GM23338 (cell line): Measurements from ENCODE around the gene BCL2L13. TPM values are rescaled to one million over a fixed set of nuclear protein-coding genes. Genes with fewer than 3 reads are reported as not detected.

Experiments
- ATAC-seq: fragments of 200-7000 bp; cut with Tn5 transposase; 3 replicates; pipeline ENCODE4 v1.9.1; 2020
- DNase-seq: peaks from one replicate; pipeline ENCODE4 v3.0.0-alpha.2; 2015; ENCODE audit warnings: low spot score
- H2AFZ ChIP-seq: fragments of 200-600 bp; sonication (generic); 2 replicates; pipeline ENCODE4 v1.8.0; 2016; ENCODE audit warnings: antibody characterized with exemption, mild to moderate bottlenecking, moderate library complexity
- H3F3A ChIP-seq: fragments of 200-600 bp; sonication (generic); replicated peaks from 2 replicates; pipeline ENCODE4 v1.8.0; 2017; ENCODE audit warnings: antibody characterized with exemption, mixed run types, low read depth
- H3K27ac ChIP-seq: fragments of 200-600 bp; sonication (generic); 2 replicates; pipeline ENCODE4 v1.6.1; 2016; ENCODE audit warnings: low read depth
- H3K27me3 ChIP-seq: fragments of 200-600 bp; sonication (generic); 2 replicates; pipeline ENCODE4 v1.8.0; 2016; ENCODE audit warnings: mild to moderate bottlenecking, mixed run types, moderate library complexity; ENCODE audit not compliant: insufficient read depth
- H3K36me3 ChIP-seq: fragments of 200-600 bp; sonication (generic); 2 replicates; pipeline ENCODE4 v1.8.0; 2016; ENCODE audit warnings: mild to moderate bottlenecking; ENCODE audit not compliant: insufficient read depth
- H3K4me1 ChIP-seq: fragments of 200-600 bp; sonication (generic); 2 replicates; pipeline ENCODE4 v1.8.0; 2016; ENCODE audit warnings: mild to moderate bottlenecking, moderate library complexity; ENCODE audit not compliant: insufficient read depth
- H3K4me2 ChIP-seq: fragments of 200-600 bp; sonication (generic); 2 replicates; pipeline ENCODE4 v1.7.1; 2017; ENCODE audit warnings: mixed run types
- H3K4me3 ChIP-seq: fragments of 200-600 bp; sonication (generic); 2 replicates; pipeline ENCODE4 v1.6.1; 2016; ENCODE audit warnings: mixed run types
- H3K79me2 ChIP-seq: fragments of 200-600 bp; sonication (generic); replicated peaks from 2 replicates; pipeline ENCODE4 v1.8.0; 2017; ENCODE audit warnings: mild to moderate bottlenecking; ENCODE audit not compliant: insufficient read depth
- H3K9me2 ChIP-seq: fragments of 200-600 bp; sonication (generic); 2 replicates; pipeline ENCODE4 v1.8.0; 2017; ENCODE audit not compliant: insufficient read depth
- H4K20me1 ChIP-seq: fragments of 200-600 bp; sonication (generic); replicated peaks from 2 replicates; pipeline ENCODE4 v1.8.0; 2017; ENCODE audit warnings: mild to moderate bottlenecking; ENCODE audit not compliant: insufficient read depth
- H3K27ac Mint-ChIP-seq: 2 replicates; pipeline ENCODE4 v1.8.0; 2020; ENCODE audit warnings: inconsistent platforms, mild to moderate bottlenecking, moderate library complexity, mixed read lengths
- H3K27me3 Mint-ChIP-seq: 3 replicates; pipeline ENCODE4 v1.8.0; 2022; ENCODE audit warnings: low read depth, mild to moderate bottlenecking, moderate library complexity, mixed read lengths, inconsistent platforms; ENCODE audit not compliant: insufficient read depth, poor library complexity
- H3K36me3 Mint-ChIP-seq: 3 replicates; pipeline ENCODE4 v1.8.0; 2021; ENCODE audit warnings: low read depth, mild to moderate bottlenecking, inconsistent platforms, moderate library complexity, mixed read lengths
- H3K4me1 Mint-ChIP-seq: 3 replicates; pipeline ENCODE4 v1.8.0; 2020; ENCODE audit warnings: mild to moderate bottlenecking, inconsistent platforms, mixed read lengths
- H3K4me3 Mint-ChIP-seq: 3 replicates; pipeline ENCODE4 v1.8.0; 2021; ENCODE audit warnings: moderate library complexity, mild to moderate bottlenecking, inconsistent platforms, mixed read lengths
- H3K9me3 Mint-ChIP-seq: 3 replicates; pipeline ENCODE4 v1.8.0; 2020; ENCODE audit warnings: moderate library complexity, mild to moderate bottlenecking, inconsistent platforms, mixed read lengths
- CREB1 ChIP-seq: fragments of 250-450 bp; sonication (Bioruptor Pico); IDR thresholded peaks from 2 replicates; pipeline ENCODE4 v1.5.0; 2020; ENCODE audit warnings: low read depth, mild to moderate bottlenecking, moderate library complexity
- EZH2 ChIP-seq: fragments of 200-600 bp; sonication (generic); IDR thresholded peaks from one replicate; pipeline ENCODE4 v1.8.0; 2017; ENCODE audit warnings: antibody characterized with exemption, mild to moderate bottlenecking, low read depth; ENCODE audit not compliant: unreplicated experiment
- EZH2phosphoT487 ChIP-seq: fragments of 200-600 bp; sonication (generic); IDR thresholded peaks from one replicate; pipeline ENCODE4 v1.8.1; 2018; ENCODE audit warnings: antibody characterized with exemption; ENCODE audit not compliant: unreplicated experiment
- JUNB ChIP-seq: IDR thresholded peaks from one replicate; pipeline ENCODE4 v1.6.1; 2016; ENCODE audit warnings: antibody characterized with exemption; ENCODE audit not compliant: unreplicated experiment
- NANOG ChIP-seq: IDR thresholded peaks from 2 replicates; pipeline ENCODE4 v1.6.1; 2016; ENCODE audit warnings: antibody characterized with exemption, borderline replicate concordance
- POLR2AphosphoS5 ChIP-seq: IDR thresholded peaks from 2 replicates; pipeline ENCODE4 v1.6.1; 2016; ENCODE audit warnings: antibody characterized with exemption, low read depth
- REST ChIP-seq: IDR thresholded peaks from one replicate; pipeline ENCODE4 v1.6.1; 2018; ENCODE audit warnings: antibody characterized with exemption; ENCODE audit not compliant: unreplicated experiment
- ZNF114 ChIP-seq: fragments of 250-450 bp; sonication (Bioruptor Pico); IDR thresholded peaks from 2 replicates; pipeline ENCODE4 v1.5.0; 2020; ENCODE audit warnings: mild to moderate bottlenecking, moderate library complexity
- ZNF331 ChIP-seq: fragments of 250-450 bp; sonication (Bioruptor Pico); IDR thresholded peaks from 2 replicates; pipeline ENCODE4 v1.5.0; 2020; ENCODE audit warnings: low read depth, mild to moderate bottlenecking, moderate library complexity
- ZNF462 ChIP-seq: fragments of 250-450 bp; sonication (Bioruptor Pico); IDR thresholded peaks from 2 replicates; pipeline ENCODE4 v1.5.0; 2020; ENCODE audit warnings: mild to moderate bottlenecking, moderate library complexity
- polyA plus RNA-seq: library from polyadenylated mRNA; unstranded; fragments of >200 nt; fragmentation: Nextera tagmentation; extraction: Ambion mirVana; gene quantifications from 2 replicates; pipeline ENCODE4 v1.2.1, GENCODE V29; 2016
- total RNA-seq: library from RNA; depleted of rRNA; stranded (reverse); fragments of >200 nt; shearing (Covaris generic); gene quantifications from 2 replicates; pipeline ENCODE4 v1.2.3, GENCODE V29; 2014
- TF ChIP-seq, protein P1 (sequence below), 2 experiments: fragments of 200-600 bp in 1 of 2; sonication (generic) in 1 of 2; conservative IDR thresholded peaks; 2 replicates each; pipeline versions ENCODE4 v1.5.1 to v1.6.1; 2016 to 2017; ENCODE audit warnings: antibody characterized with exemption in 2 of 2, low read depth in 2 of 2, mild to moderate bottlenecking in 2 of 2, moderate library complexity in 1 of 2
- TF ChIP-seq, protein P2 (sequence below): IDR thresholded peaks from 2 replicates; pipeline ENCODE4 v1.6.1; 2016; ENCODE audit warnings: antibody characterized with exemption

Gene BCL2L13
- total and polyA plus RNA-seq, 2 experiments from 2014 or later = 22.4 to 32.3 TPM

- H3K79me2 ChIP-seq = peaks cover 35% of the 10 kb centered on the region
- Mint-ChIP-seq H3K27me3 (peaks cover 15% of the 10 kb centered on the region), H3K4me1 (peaks cover 36% of the 10 kb centered on the region), H3K9me3 (peaks cover 4% of the 10 kb centered on the region), H3K27ac (no peak overlapping the region), H3K36me3 (no peaks in the 10 kb centered on the region; the same call in 1 of the 3 replicates), H3K4me3 (peak overlapping the region; percentile 67)
- 0 out of 2 replicates have a peak, but pooled peaks cover 3% of the 10 kb centered on the region for H3K27me3 ChIP-seq
- no peak for DNase-seq
- H3K9me2 ChIP-seq = no peaks in the 10 kb centered on the region
- no peak overlapping the region for H3K27ac ChIP-seq
- H2AFZ ChIP-seq = peak overlapping the region; percentile 90
- H3K4me1 ChIP-seq = peaks cover 14% of the 10 kb centered on the region
- TF ChIP-seq, protein P1, sequence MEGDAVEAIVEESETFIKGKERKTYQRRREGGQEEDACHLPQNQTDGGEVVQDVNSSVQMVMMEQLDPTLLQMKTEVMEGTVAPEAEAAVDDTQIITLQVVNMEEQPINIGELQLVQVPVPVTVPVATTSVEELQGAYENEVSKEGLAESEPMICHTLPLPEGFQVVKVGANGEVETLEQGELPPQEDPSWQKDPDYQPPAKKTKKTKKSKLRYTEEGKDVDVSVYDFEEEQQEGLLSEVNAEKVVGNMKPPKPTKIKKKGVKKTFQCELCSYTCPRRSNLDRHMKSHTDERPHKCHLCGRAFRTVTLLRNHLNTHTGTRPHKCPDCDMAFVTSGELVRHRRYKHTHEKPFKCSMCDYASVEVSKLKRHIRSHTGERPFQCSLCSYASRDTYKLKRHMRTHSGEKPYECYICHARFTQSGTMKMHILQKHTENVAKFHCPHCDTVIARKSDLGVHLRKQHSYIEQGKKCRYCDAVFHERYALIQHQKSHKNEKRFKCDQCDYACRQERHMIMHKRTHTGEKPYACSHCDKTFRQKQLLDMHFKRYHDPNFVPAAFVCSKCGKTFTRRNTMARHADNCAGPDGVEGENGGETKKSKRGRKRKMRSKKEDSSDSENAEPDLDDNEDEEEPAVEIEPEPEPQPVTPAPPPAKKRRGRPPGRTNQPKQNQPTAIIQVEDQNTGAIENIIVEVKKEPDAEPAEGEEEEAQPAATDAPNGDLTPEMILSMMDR (conservative IDR thresholded peaks at IDR 0.05; ENCODE audit: low read depth in 2 of 2) = no peak
- TF ChIP-seq ZNF114 (CRISPR knock-in tag) (no peak), CREB1 (CRISPR knock-in tag) (no peak), ZNF331 (CRISPR knock-in tag) (no peak), EZH2phosphoT487 (no peak), REST (no peak), JUNB (no peak), NANOG (no peak), ZNF462 (no peak), POLR2AphosphoS5 (no peak), EZH2 (no peak)
- TF ChIP-seq, protein P2, sequence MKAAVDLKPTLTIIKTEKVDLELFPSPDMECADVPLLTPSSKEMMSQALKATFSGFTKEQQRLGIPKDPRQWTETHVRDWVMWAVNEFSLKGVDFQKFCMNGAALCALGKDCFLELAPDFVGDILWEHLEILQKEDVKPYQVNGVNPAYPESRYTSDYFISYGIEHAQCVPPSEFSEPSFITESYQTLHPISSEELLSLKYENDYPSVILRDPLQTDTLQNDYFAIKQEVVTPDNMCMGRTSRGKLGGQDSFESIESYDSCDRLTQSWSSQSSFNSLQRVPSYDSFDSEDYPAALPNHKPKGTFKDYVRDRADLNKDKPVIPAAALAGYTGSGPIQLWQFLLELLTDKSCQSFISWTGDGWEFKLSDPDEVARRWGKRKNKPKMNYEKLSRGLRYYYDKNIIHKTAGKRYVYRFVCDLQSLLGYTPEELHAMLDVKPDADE = no peak
- H4K20me1 ChIP-seq = no peaks in the 10 kb centered on the region
- 0 out of 2 replicates have a peak, but pooled peaks cover 5% of the 10 kb centered on the region for H3F3A ChIP-seq
- H3K4me2 ChIP-seq = peak overlapping the region; percentile 90
- H3K36me3 ChIP-seq = no peaks in the 10 kb centered on the region
- peak overlapping the region; percentile 65 for H3K4me3 ChIP-seq
- ATAC-seq = no peak
Measured at GRCh38 chr22:17774926-17775685, 136.5 kb downstream of the BCL2L13 start.
